ENCODE results near the gene MRPL58.

MRPL58 gene

GRCh38 chr17:75064460-75064859 lies 52.0 kb downstream of the MRPL58 start:
- no peaks in the 10 kb centered on the region for H3K9me2 ChIP-seq (replicated peaks; ENCODE audit: low read depth, low read length)
- no peak overlapping the region for H3K9ac ChIP-seq (ENCODE audit: low read depth, low read length, poor library complexity, severe bottlenecking)
- H3K9me3 ChIP-seq (ENCODE audit: insufficient read depth, low read depth, low read length): no peaks in the 10 kb centered on the region
- H3F3A ChIP-seq (ENCODE audit: low read depth): no peaks in the 10 kb centered on the region
- no peak for TF ChIP-seq CTCF (conservative IDR thresholded peaks at IDR 0.05; ENCODE audit: low read length)
- no peak for TF ChIP-seq EZH2phosphoT487 (IDR thresholded peaks at IDR 0.05; ENCODE audit: borderline replicate concordance)
- peaks cover 9% of the 10 kb centered on the region for H3K4me1 ChIP-seq (ENCODE audit: insufficient read depth, low read length, poor library complexity, severe bottlenecking)
- H3K36me3 ChIP-seq (ENCODE audit: insufficient read depth, low read length): peaks cover 47% of the 10 kb centered on the region; the same call in 1 of the 2 replicates
- H2AFZ ChIP-seq (ENCODE audit: low read length): no peak overlapping the region
- no peaks in the 10 kb centered on the region for H3K27me3 ChIP-seq (ENCODE audit: insufficient read depth, low read length, poor library complexity, severe bottlenecking)
- H3K4me2 ChIP-seq (ENCODE audit: low read depth, low read length, poor library complexity, severe bottlenecking): no peak overlapping the region
- H3K79me2 ChIP-seq (ENCODE audit: insufficient read depth, low read length): no peaks in the 10 kb centered on the region
- H4K20me1 ChIP-seq (ENCODE audit: insufficient read depth, low read length, poor library complexity, severe bottlenecking): no peaks in the 10 kb centered on the region
- H3K4me3 ChIP-seq (ENCODE audit: low read length, poor library complexity, severe bottlenecking): no peak overlapping the region

GRCh38 chr17:75064867-75065561 lies 52.5 kb downstream of the MRPL58 start:
- Histone ChIP-seq H3K36me3 (ENCODE audit: insufficient read depth, low read length) (peaks cover 42% of the 10 kb centered on the region; the same call in 1 of the 2 replicates), H2AFZ (ENCODE audit: low read length) (no peak overlapping the region), H3K9ac (ENCODE audit: low read depth, low read length, poor library complexity, severe bottlenecking) (no peak overlapping the region)

GRCh38 chr17:75065562-75066151 lies 53.2 kb downstream of the MRPL58 start:
- no peak for TF ChIP-seq CTCF (conservative IDR thresholded peaks at IDR 0.05; ENCODE audit: low read length)
- no peak for TF ChIP-seq EZH2phosphoT487 (IDR thresholded peaks at IDR 0.05; ENCODE audit: borderline replicate concordance)
- Histone ChIP-seq H3K9me2 (replicated peaks; ENCODE audit: low read depth, low read length) (no peaks in the 10 kb centered on the region), H3K36me3 (ENCODE audit: insufficient read depth, low read length) (peaks cover 41% of the 10 kb centered on the region; the same call in 1 of the 2 replicates), H3K9me3 (ENCODE audit: insufficient read depth, low read depth, low read length) (no peaks in the 10 kb centered on the region), H3K27me3 (ENCODE audit: insufficient read depth, low read length, poor library complexity, severe bottlenecking) (no peaks in the 10 kb centered on the region), H3K4me3 (ENCODE audit: low read length, poor library complexity, severe bottlenecking) (no peak overlapping the region), H3K9ac (ENCODE audit: low read depth, low read length, poor library complexity, severe bottlenecking) (no peak overlapping the region), H3K79me2 (ENCODE audit: insufficient read depth, low read length) (no peaks in the 10 kb centered on the region), H3F3A (ENCODE audit: low read depth) (no peaks in the 10 kb centered on the region), H3K4me1 (ENCODE audit: insufficient read depth, low read length, poor library complexity, severe bottlenecking) (peaks cover 9% of the 10 kb centered on the region), H2AFZ (ENCODE audit: low read length) (no peak overlapping the region), H3K4me2 (ENCODE audit: low read depth, low read length, poor library complexity, severe bottlenecking) (no peak overlapping the region), H4K20me1 (ENCODE audit: insufficient read depth, low read length, poor library complexity, severe bottlenecking) (no peaks in the 10 kb centered on the region)

More at GRCh38 chr17:75064867-75065561, 52.5 kb downstream of the MRPL58 start:
- H4K20me1 ChIP-seq (ENCODE audit: insufficient read depth, low read length, poor library complexity, severe bottlenecking): no peaks in the 10 kb centered on the region
- no peaks in the 10 kb centered on the region for H3K27me3 ChIP-seq (ENCODE audit: insufficient read depth, low read length, poor library complexity, severe bottlenecking)
- no peak overlapping the region for H3K4me3 ChIP-seq (ENCODE audit: low read length, poor library complexity, severe bottlenecking)
- TF ChIP-seq EZH2phosphoT487 (IDR thresholded peaks at IDR 0.05; ENCODE audit: borderline replicate concordance): no peak
- TF ChIP-seq CTCF (conservative IDR thresholded peaks at IDR 0.05; ENCODE audit: low read length): no peak
- peaks cover 9% of the 10 kb centered on the region for H3K4me1 ChIP-seq (ENCODE audit: insufficient read depth, low read length, poor library complexity, severe bottlenecking)
- no peaks in the 10 kb centered on the region for H3K9me2 ChIP-seq (replicated peaks; ENCODE audit: low read depth, low read length)
- H3K4me2 ChIP-seq (ENCODE audit: low read depth, low read length, poor library complexity, severe bottlenecking): no peak overlapping the region
- H3K9me3 ChIP-seq (ENCODE audit: insufficient read depth, low read depth, low read length): no peaks in the 10 kb centered on the region
- no peaks in the 10 kb centered on the region for H3K79me2 ChIP-seq (ENCODE audit: insufficient read depth, low read length)
- H3F3A ChIP-seq (ENCODE audit: low read depth): no peaks in the 10 kb centered on the region
